ENCODE measurements around the gene ALPP.
"Not testable (repeated sequence)": the region's sequence is repeated elsewhere in the genome, so short reads cannot be mapped to it uniquely, and the experiment has no call there.

The ALPP gene

GRCh38 chr2:232341061-232341738 is 37.4 kb upstream of the ALPP start:
- DNase-seq, result no peak

GRCh38 chr2:232341739-232342126 is 36.8 kb upstream of the ALPP start:
- DNase-seq, result no peak

- DNase-seq, result no peak
Measured at GRCh38 chr2:232342635-232343565, 35.7 kb upstream of the ALPP start.

GRCh38 chr2:232343821-232344220 is 34.7 kb upstream of the ALPP start:
- DNase-seq, result no peak

GRCh38 chr2:232345251-232345650 is 33.3 kb upstream of the ALPP start:
- DNase-seq, result no peak

GRCh38 chr2:232347369-232347768 is 31.2 kb upstream of the ALPP start:
- DNase-seq, result no peak

GRCh38 chr2:232348936-232349335 is 29.6 kb upstream of the ALPP start:
- DNase-seq, result no peak

- no peak for DNase-seq
Measured at GRCh38 chr2:232349546-232349945, 29.0 kb upstream of the ALPP start.

- DNase-seq, result no peak
Measured at GRCh38 chr2:232349946-232350635, 28.5 kb upstream of the ALPP start.

- DNase-seq, result no peak
Measured at GRCh38 chr2:232350804-232351685, 27.5 kb upstream of the ALPP start.

- DNase-seq, result no peak
Measured at GRCh38 chr2:232351686-232352510, 26.7 kb upstream of the ALPP start.

- no peak for DNase-seq
Measured at GRCh38 chr2:232352511-232353091, 25.9 kb upstream of the ALPP start.

GRCh38 chr2:232353096-232353495 is 25.5 kb upstream of the ALPP start:
- no peak for DNase-seq

GRCh38 chr2:232353660-232354059 is 24.9 kb upstream of the ALPP start:
- no peak for DNase-seq

- no peak for DNase-seq
Measured at GRCh38 chr2:232354069-232354468, 24.5 kb upstream of the ALPP start.

GRCh38 chr2:232361646-232362045 is 16.9 kb upstream of the ALPP start:
- no peak for DNase-seq

GRCh38 chr2:232362174-232362900 is 16.2 kb upstream of the ALPP start:
- DNase-seq, result no peak

GRCh38 chr2:232363064-232363783 is 15.3 kb upstream of the ALPP start:
- DNase-seq, result not testable (repeated sequence)

- peak; percentile 32 for DNase-seq
Measured at GRCh38 chr2:232363784-232364615, 14.6 kb upstream of the ALPP start.
